ENCODE measurements around the gene LANCL3. TPM values are rescaled to one million over a fixed set of nuclear protein-coding genes. Genes with fewer than 3 reads are reported as not detected.
"Not testable (repeated sequence)": the region's sequence is repeated elsewhere in the genome, so short reads cannot be mapped to it uniquely, and the experiment has no call there.

The LANCL3 gene
- 0.05 TPM for total RNA-seq

- DNase-seq (ENCODE audit: low spot score) = peak; percentile 45
- ATAC-seq = peak; percentile 56
Measured at GRCh38 chrX:37571426-37572107, at the start of gene LANCL3. Gene LANCL3 (plus strand): TSS chrX:37571661. CDS start chrX:37571871, 210 bp downstream.

GRCh38 chrX:37523673-37524072 is 47.8 kb upstream of the LANCL3 start:
- ATAC-seq; DNase-seq (ENCODE audit: low spot score): not testable (repeated sequence)

DNA sequence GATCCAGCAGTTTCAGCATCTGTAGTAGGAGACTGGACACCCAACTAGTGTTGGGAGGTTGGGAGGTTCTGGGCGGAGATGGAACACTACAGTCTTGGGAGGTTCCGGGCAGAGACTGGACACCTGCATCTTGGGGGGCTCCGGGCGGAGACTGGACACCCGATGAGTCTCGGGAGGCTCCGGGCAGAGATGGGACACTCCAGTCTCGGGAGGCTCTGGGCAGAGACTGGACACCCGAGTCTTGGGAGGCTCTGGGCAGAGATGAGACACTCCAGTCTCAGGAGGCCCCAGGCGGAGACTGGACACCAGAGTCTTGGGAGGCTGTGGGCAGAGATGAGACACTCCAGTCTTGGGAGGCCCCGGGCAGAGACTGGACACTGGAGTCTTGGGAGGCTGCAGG is 29.5 kb upstream of the LANCL3 start:
- ATAC-seq (no peak), DNase-seq (ENCODE audit: low spot score) (no peak)

GRCh38 chrX:37542791-37543190 is 28.7 kb upstream of the LANCL3 start:
- ATAC-seq (no peak), DNase-seq (ENCODE audit: low spot score) (no peak)

- ATAC-seq = no peak
- DNase-seq (ENCODE audit: low spot score) = no peak
Measured at GRCh38 chrX:37543324-37543723, 28.1 kb upstream of the LANCL3 start.

DNA sequence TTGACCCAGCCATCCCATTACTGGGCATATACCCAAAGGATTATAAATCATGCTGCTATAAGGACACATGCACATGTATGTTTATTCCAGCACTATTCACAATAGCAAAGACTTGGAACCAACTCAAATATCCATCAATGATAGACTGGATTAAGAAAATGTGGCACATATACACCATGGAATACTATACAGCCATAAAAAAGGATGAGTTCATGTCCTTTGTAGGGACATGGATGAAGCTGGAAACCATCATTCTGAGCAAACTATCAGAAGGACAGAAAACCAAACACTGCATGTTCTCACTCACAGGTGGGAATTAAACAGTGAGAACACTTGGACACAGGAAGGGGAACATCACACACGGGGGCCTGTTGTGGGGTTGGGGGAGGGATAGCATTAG is 26.9 kb upstream of the LANCL3 start:
- ATAC-seq; DNase-seq (ENCODE audit: low spot score): not testable (repeated sequence)

GRCh38 chrX:37545066-37545465 is 26.4 kb upstream of the LANCL3 start:
- no peak for ATAC-seq

DNA sequence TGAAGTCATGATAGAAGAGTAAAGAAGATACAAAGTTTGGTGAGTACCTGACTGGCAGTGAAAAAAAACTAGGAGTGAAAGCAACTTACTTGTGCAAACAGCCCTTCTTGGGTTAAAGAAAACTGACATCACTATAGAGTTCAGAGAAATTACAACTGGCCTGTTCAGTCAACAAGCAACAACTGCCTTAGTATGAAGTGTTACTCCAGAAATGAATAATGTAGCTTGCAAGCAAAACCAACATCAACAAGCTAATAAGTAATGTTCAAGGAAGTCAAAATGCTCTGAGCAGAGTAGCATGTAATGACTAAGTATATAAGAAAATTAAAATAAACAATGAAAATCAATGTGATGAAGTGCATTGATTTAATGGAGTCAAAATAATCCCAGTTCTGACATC is 21.8 kb upstream of the LANCL3 start:
- DNase-seq (ENCODE audit: low spot score); ATAC-seq: not testable (repeated sequence)

More at GRCh38 chrX:37545066-37545465, 26.4 kb upstream of the LANCL3 start:
- DNase-seq (ENCODE audit: low spot score) = no peak

DNA sequence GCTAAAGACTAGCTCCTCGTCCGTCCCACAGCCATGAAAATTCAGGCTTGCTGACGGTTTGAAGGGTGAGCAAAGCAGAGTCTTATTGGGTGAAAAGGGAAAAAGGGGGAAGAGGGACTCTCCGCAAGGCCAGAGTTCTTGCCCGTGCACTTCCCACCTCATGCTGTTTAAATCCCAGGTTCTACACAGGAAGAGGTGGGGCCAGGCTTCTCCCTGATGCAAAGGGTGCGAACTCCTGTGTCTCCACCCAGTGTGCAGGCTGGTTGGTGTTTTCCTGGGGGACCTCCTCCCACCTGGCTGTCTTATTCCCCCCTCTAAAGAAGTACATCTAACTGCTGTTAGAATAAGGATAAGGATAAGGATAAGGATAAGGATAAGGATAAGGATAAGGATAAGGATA is 18.0 kb upstream of the LANCL3 start:
- no peak for ATAC-seq
- no peak for DNase-seq (ENCODE audit: low spot score)

- ATAC-seq; DNase-seq (ENCODE audit: low spot score): not testable (repeated sequence)
Measured at GRCh38 chrX:37565254-37565653, 6.2 kb upstream of the LANCL3 start.

DNA sequence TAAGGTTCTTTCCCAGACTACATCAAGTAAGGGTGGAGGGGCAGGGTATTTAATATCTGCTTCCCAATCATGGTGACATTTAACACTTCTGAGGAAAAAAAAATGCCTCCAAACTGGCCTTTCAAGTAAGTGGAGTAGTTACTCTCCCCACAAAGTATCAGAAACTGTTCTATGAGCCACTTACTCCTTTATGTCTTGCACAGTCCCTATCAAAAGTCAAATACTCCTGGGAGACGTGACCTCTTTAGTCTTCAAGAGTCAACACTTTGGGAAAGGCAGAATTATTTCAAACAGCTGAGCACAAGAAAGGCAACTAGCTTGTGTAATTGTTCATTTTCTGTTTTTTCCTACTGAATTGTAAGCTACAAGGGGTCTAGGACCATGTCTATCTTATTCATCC is 1.1 kb upstream of the LANCL3 start:
- not testable (repeated sequence) for ATAC-seq; DNase-seq (ENCODE audit: low spot score)

- peak; percentile 82 for ATAC-seq
- peak; percentile 38 for DNase-seq (ENCODE audit: low spot score)
Measured at GRCh38 chrX:37572108-37572587, 687 bp downstream of the LANCL3 start.

DNA sequence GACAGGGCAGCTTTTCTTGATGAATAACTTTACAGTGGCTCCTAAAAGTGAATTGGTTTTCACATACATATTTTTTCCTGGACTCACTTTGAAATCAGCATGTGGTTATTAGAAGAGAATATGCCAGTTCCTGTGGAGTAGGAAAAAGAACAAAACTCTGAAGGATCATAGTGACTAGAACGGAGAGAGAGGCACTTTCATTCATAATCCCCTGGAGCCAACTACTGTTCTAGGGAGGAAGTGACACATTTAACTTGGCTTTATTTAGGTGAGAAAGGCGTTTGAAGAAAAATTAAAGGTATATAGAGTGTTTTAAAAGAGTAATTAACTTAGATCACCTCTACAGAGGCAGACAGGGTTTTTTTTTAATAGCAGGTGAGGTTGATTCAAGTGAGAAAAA is 1.7 kb downstream of the LANCL3 start:
- not testable (repeated sequence) for DNase-seq (ENCODE audit: low spot score); ATAC-seq

- DNase-seq (ENCODE audit: low spot score) = no peak
- no peak for ATAC-seq
Measured at GRCh38 chrX:37578045-37578444, 6.6 kb downstream of the LANCL3 start.

DNA sequence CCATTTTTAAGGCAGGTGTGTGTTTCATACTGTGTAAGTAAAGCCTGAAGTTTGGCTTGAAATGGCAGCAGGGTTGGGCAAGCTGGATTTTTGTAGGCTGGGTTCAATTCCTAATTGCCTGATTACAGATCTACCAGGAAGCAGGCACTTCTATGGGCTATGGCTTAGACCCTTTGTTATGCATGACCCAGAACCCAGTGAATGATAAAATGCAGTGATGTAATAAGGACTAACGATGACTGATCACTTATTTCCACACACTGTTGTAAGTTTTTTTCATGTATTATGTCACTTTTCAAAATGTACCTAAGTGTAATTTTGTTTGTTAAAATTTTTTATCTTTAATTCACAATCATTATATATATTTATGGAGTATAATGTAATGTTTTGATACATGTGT is 8.6 kb downstream of the LANCL3 start:
- ATAC-seq (no peak), DNase-seq (ENCODE audit: low spot score) (no peak)

DNA sequence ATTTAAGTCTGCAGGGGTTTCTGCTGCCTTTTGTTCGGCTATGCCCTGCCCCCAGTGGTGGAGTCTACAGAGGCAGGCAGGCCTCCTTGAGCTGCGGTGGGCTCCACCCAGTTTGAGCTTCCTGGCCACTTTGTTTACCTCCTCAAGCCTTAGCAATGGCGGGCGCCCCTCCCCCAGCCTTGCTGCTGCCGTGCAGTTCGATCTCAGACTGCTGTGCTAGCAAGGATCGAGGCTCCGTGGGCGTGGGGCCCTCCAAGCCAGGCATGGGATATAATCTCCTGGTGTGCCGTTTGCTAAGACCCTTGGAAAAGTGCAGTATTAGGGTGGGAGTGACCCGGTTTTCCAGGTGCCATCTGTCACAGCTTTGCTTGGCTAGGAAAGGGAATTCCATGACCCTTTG is 15.9 kb downstream of the LANCL3 start:
- DNase-seq (ENCODE audit: low spot score); ATAC-seq: not testable (repeated sequence)

DNA sequence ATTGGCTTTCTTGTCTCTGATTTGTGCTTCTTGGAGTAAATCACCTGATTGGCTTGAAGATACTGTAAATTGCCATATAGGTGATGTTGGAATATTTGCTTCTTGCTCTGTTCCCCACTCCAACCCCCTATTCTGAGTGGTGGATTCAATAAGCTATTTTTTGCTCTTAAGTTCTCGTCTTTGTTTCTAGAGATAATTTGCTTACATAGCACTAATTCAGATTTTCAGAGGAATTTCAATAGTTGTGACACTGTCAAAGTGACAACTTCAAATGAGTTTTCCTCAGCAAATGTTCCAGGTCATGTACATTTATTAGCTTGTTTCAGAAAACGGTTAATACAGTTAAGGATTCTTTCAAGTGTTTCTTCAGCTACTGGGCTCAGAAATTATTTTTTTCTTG is 18.6 kb downstream of the LANCL3 start:
- no peak for ATAC-seq

DNA sequence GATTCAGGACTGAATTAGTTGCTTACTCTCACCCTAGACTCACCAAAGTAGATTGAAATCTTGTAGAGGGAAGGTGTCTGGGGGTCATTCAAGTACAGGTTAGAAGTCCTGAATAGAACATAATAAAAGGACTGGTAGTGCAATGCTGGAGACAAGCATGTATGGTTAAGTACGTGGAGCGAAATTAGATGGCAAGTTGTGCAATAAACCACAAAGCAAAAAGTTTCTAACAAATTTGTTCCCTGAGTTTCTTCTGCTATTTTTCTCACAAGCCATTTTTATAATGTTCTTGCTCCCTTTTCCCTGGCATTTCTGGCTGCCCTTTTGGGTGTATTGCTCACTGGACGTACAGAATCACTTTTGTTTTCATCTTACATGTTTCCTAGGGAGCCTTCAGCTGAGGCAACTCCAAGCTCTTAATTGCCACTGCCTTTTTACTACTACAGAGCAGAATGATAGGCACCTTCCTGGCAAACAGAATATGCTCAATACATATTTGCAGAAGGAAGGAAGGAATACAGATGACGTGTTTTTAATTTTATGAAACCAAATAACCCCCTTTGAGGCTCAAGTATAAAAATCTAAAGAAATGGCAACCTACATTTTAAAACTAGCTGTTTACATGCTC is 23.4 kb downstream of the LANCL3 start:
- DNase-seq (ENCODE audit: low spot score) (no peak), ATAC-seq (no peak)

More for the DNA sequence above, 18.6 kb downstream of the LANCL3 start:
- DNase-seq (ENCODE audit: low spot score) = no peak

DNA sequence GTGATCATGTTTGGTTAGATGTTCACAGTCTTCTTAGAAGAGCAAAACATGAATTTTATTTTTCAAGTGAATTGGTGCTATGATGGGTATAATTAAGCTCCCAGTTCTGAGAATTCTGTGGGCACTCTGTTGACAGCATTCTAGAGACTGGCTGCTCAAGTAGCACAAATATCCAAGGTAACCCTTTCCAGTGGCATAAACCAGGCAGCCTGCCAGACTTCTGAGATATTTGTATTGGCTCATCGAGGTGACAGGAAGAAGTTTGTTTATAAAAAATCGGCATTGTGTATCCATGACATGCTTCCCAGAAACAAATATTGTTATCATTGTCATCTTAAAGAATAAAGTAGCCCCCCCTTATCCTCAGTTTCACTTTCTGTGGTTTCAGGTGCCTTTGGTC is 28.3 kb downstream of the LANCL3 start:
- ATAC-seq = no peak
- DNase-seq (ENCODE audit: low spot score) = no peak

GRCh38 chrX:37603938-37604409 is 32.5 kb downstream of the LANCL3 start:
- no peak for ATAC-seq
- DNase-seq (ENCODE audit: low spot score) = no peak

DNA sequence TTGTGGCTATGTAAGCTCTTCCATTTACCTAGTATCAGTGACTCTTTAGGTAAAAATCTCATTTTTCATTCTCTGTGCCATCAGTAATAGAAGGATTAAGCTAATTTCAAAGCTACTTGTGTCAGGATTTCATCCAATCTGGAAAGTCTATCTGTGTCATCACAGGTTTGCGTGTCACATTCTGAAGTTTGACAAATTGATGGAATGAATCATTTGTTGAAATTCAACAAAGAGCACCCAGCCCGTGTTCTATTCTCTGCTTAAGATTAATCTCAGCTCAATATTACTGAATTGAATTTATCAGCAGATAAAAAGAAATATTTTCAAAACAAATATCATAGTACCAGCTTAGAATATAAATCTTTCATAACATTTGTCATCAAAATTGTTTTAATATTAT is 35.8 kb downstream of the LANCL3 start:
- ATAC-seq = no peak
- DNase-seq (ENCODE audit: low spot score) = no peak

- ATAC-seq (no peak), DNase-seq (ENCODE audit: low spot score) (no peak)
Measured at GRCh38 chrX:37608156-37608555, 36.7 kb downstream of the LANCL3 start.

Measured in left lobe of liver (tissue), 2 donors.